ENCODE measurements around the gene ATP11A. TPM values are rescaled to one million over a fixed set of nuclear protein-coding genes. Genes with fewer than 3 reads are reported as not detected.
A peak's percentile ranks its signal among the peaks of the same experiment; 100 is the strongest.

ATP11A gene
- total and polyA plus RNA-seq, 2 experiments from 2014 or later, result 28.7 to 30.8 TPM

DNA sequence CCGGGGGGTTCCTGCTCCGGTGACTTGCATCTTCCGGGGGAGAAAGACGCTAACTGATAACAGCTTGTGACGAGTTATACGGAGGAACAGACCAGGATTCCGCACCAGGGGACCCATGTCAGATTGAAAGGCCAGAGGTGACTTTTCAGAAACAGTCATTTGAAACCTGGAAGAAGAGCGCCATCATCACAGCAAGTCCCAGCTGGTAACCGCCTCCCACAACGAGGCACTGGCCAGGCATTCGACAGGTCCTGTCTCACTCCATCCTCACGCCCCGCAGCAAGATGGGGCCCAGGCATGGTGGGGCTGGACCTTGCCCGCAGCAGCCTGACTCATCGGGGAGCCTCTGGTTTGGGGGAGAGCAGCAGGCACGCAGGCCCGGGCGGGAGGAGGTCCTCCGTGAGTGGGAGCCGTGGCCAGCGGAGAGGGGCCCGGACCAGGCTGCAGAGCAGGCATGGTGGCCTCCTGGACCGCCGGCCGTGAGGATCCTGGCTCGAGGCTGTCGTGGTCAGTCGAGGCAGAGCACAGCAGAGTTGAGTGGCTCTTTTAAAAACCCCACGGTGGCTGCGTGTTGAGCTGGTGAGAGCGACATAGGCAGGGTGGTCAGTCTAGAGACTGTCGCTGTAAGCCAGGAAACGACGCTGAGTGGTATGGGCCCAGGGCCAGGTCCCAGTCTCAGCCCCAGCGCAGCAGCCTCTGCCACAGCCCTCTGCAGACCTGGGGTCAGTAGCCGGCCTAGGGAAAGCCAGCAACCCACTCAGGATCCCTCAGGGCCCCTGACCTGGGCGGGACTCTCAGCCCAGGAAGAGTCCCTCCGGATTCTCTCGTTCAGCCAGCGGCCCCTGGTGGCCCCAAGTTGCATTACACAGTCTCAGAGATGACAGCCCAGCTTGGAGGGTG lies 184.3 kb downstream of the ATP11A start:
- Histone ChIP-seq H3K36me3 (replicated peaks; ENCODE audit: insufficient read depth, low read depth) (no peaks in the 10 kb centered on the region), H3K27me3 (no peaks in the 10 kb centered on the region), H3K4me1 (ENCODE audit: insufficient read depth) (no peaks in the 10 kb centered on the region), H3K27ac (no peak overlapping the region), H3K9me3 (ENCODE audit: low read depth) (no peaks in the 10 kb centered on the region), H3K79me2 (no peaks in the 10 kb centered on the region), H3K4me3 (no peak overlapping the region), H2AFZ (no peak overlapping the region), H4K20me1 (ENCODE audit: insufficient read depth, poor library complexity, severe bottlenecking) (no peaks in the 10 kb centered on the region), H3K9me2 (replicated peaks; ENCODE audit: insufficient read depth) (no peaks in the 10 kb centered on the region), H3K4me2 (no peak overlapping the region)
- DNase-seq (ENCODE audit: low spot score), result peak; percentile 87
- TF ChIP-seq EZH2phosphoT487 (IDR thresholded peaks at IDR 0.05; ENCODE audit: low read depth, severe bottlenecking, unreplicated experiment), result no peak
- TF ChIP-seq, protein P1, sequence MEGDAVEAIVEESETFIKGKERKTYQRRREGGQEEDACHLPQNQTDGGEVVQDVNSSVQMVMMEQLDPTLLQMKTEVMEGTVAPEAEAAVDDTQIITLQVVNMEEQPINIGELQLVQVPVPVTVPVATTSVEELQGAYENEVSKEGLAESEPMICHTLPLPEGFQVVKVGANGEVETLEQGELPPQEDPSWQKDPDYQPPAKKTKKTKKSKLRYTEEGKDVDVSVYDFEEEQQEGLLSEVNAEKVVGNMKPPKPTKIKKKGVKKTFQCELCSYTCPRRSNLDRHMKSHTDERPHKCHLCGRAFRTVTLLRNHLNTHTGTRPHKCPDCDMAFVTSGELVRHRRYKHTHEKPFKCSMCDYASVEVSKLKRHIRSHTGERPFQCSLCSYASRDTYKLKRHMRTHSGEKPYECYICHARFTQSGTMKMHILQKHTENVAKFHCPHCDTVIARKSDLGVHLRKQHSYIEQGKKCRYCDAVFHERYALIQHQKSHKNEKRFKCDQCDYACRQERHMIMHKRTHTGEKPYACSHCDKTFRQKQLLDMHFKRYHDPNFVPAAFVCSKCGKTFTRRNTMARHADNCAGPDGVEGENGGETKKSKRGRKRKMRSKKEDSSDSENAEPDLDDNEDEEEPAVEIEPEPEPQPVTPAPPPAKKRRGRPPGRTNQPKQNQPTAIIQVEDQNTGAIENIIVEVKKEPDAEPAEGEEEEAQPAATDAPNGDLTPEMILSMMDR (IDR thresholded peaks at IDR 0.05; ENCODE audit: poor library complexity), result peak; percentile 86
- TF ChIP-seq EZH2 (IDR thresholded peaks at IDR 0.05; ENCODE audit: borderline replicate concordance), result no peak
- 72% methylated on average over 38 of the region's 40 CpGs for WGBS (ENCODE audit: low lambda C conversion rate, missing lambda C conversion rate)

- no peaks in the 10 kb centered on the region for H3K9me2 ChIP-seq (replicated peaks; ENCODE audit: insufficient read depth)
- no peak for DNase-seq (ENCODE audit: low spot score)
- H3K4me3 ChIP-seq, result no peak overlapping the region
- H4K20me1 ChIP-seq (ENCODE audit: insufficient read depth, poor library complexity, severe bottlenecking), result no peaks in the 10 kb centered on the region
- 83% methylated on average over 19 of the region's 19 CpGs for WGBS (ENCODE audit: low lambda C conversion rate, missing lambda C conversion rate)
- no peaks in the 10 kb centered on the region for H3K9me3 ChIP-seq (ENCODE audit: low read depth)
- H3K27ac ChIP-seq, result no peak overlapping the region
- no peaks in the 10 kb centered on the region for H3K79me2 ChIP-seq
- H3K36me3 ChIP-seq (replicated peaks; ENCODE audit: insufficient read depth, low read depth), result no peaks in the 10 kb centered on the region
- H3K27me3 ChIP-seq, result no peaks in the 10 kb centered on the region
- no peak overlapping the region for H3K4me2 ChIP-seq
- TF ChIP-seq EZH2 (IDR thresholded peaks at IDR 0.05; ENCODE audit: borderline replicate concordance) (no peak), EZH2phosphoT487 (IDR thresholded peaks at IDR 0.05; ENCODE audit: low read depth, severe bottlenecking, unreplicated experiment) (no peak)
- TF ChIP-seq, protein P1 (IDR thresholded peaks at IDR 0.05; ENCODE audit: poor library complexity), result no peak
- H2AFZ ChIP-seq, result no peak overlapping the region
- H3K4me1 ChIP-seq (ENCODE audit: insufficient read depth), result no peaks in the 10 kb centered on the region
Measured at GRCh38 chr13:112874751-112875300, 185.0 kb downstream of the ATP11A start.

DNA sequence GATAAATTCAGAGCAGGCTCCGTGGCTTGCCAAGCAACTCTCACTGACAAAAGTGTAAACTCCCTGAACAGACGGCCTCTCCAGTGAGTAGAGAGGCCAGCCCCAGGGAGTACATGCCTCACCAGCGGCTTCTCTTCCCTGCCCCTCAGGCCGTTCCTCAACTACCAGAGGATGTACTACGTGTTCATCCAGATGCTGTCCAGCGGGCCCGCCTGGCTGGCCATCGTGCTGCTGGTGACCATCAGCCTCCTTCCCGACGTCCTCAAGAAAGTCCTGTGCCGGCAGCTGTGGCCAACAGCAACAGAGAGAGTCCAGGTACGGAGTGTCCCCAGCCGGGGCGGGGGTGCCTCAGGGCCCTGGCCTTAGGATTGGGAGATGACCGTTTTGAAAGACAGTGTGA lies 185.8 kb downstream of the ATP11A start:
- H3K9me3 ChIP-seq (ENCODE audit: low read depth), result no peaks in the 10 kb centered on the region
- H3K27ac ChIP-seq, result no peak overlapping the region
- TF ChIP-seq EZH2phosphoT487 (IDR thresholded peaks at IDR 0.05; ENCODE audit: low read depth, severe bottlenecking, unreplicated experiment), result no peak
- TF ChIP-seq, protein P1 (IDR thresholded peaks at IDR 0.05; ENCODE audit: poor library complexity), result no peak
- TF ChIP-seq EZH2 (IDR thresholded peaks at IDR 0.05; ENCODE audit: borderline replicate concordance), result no peak
- WGBS (ENCODE audit: low lambda C conversion rate, missing lambda C conversion rate), result 92% methylated on average over 15 of the region's 15 CpGs
- H3K4me2 ChIP-seq, result no peak overlapping the region
- no peaks in the 10 kb centered on the region for H4K20me1 ChIP-seq (ENCODE audit: insufficient read depth, poor library complexity, severe bottlenecking)
- no peaks in the 10 kb centered on the region for H3K9me2 ChIP-seq (replicated peaks; ENCODE audit: insufficient read depth)
- no peak overlapping the region for H3K4me3 ChIP-seq
- no peak overlapping the region for H2AFZ ChIP-seq
- H3K36me3 ChIP-seq (replicated peaks; ENCODE audit: insufficient read depth, low read depth), result no peaks in the 10 kb centered on the region
- H3K79me2 ChIP-seq, result no peaks in the 10 kb centered on the region
- no peaks in the 10 kb centered on the region for H3K4me1 ChIP-seq (ENCODE audit: insufficient read depth)
- no peak for DNase-seq (ENCODE audit: low spot score)
- H3K27me3 ChIP-seq, result no peaks in the 10 kb centered on the region
